HepG2 (cell line): ENCODE data around the gene TTC31. TPM values are rescaled to one million over a fixed set of nuclear protein-coding genes. Genes with fewer than 3 reads are reported as not detected.

ENCODE experiments used
- AKAP8 ChIP-seq: sonication (generic); formaldehyde crosslinking; IDR thresholded peaks from 2 replicates; pipeline ENCODE4 v1.5.1; 2020; ENCODE audit warnings: mild to moderate bottlenecking, missing genetic modification reagents
- DDIT3 ChIP-seq: sonication (generic); formaldehyde crosslinking; IDR thresholded peaks from 2 replicates; pipeline ENCODE4 v1.4.0; 2020; ENCODE audit warnings: mild to moderate bottlenecking, missing genetic modification reagents
- DNMT1 ChIP-seq: sonication (generic); formaldehyde crosslinking; IDR thresholded peaks from 2 replicates; pipeline ENCODE4 v1.5.1; 2020; ENCODE audit warnings: mild to moderate bottlenecking, missing genetic modification reagents
- EP300 ChIP-seq, 3 experiments: sonication (generic) in 1 of 3; formaldehyde crosslinking in 1 of 3; IDR thresholded peaks; 2 replicates each; pipeline versions ENCODE4 v1.5.1 to v1.6.1; 2011 to 2020; ENCODE audit warnings: low read depth in 2 of 3, low read length in 2 of 3, borderline replicate concordance in 1 of 3, improper control_type of control experiment in 1 of 3, mild to moderate bottlenecking in 1 of 3, missing genetic modification reagents in 1 of 3, moderate library complexity in 1 of 3
- JARID2 ChIP-seq: sonication (generic); formaldehyde crosslinking; IDR thresholded peaks from 2 replicates; pipeline ENCODE4 v1.8.1; 2023; ENCODE audit warnings: missing genetic modification reagents, inconsistent platforms; ENCODE audit not compliant: insufficient replicate concordance
- KMT2B ChIP-seq: IDR thresholded peaks from 2 replicates; pipeline ENCODE4 v1.6.1; 2016; ENCODE audit warnings: missing genetic modification reagents, missing compliant biosample characterization
- MTF1 ChIP-seq: sonication (generic); formaldehyde crosslinking; IDR thresholded peaks from 2 replicates; pipeline ENCODE4 v1.5.0; 2020; ENCODE audit warnings: missing genetic modification reagents
- MZF1 ChIP-seq: sonication (generic); formaldehyde crosslinking; IDR thresholded peaks from 2 replicates; pipeline ENCODE4 v1.8.1; 2023; ENCODE audit warnings: mild to moderate bottlenecking, missing genetic modification reagents, borderline replicate concordance
- RBAK ChIP-seq: sonication (generic); formaldehyde crosslinking; IDR thresholded peaks from 2 replicates; pipeline ENCODE4 v1.5.1; 2020; ENCODE audit warnings: mild to moderate bottlenecking, missing genetic modification reagents
- TEAD2 ChIP-seq: sonication (generic); formaldehyde crosslinking; IDR thresholded peaks from 2 replicates; pipeline ENCODE4 v1.9.0; 2021; ENCODE audit warnings: missing genetic modification reagents
- TRIM24 ChIP-seq: sonication (generic); formaldehyde crosslinking; IDR thresholded peaks from 2 replicates; pipeline ENCODE4 v1.8.0; 2022; ENCODE audit warnings: mild to moderate bottlenecking, missing genetic modification reagents
- ZNF101 ChIP-seq: sonication (generic); formaldehyde crosslinking; IDR thresholded peaks from 2 replicates; pipeline ENCODE4 v1.4.0; 2020; ENCODE audit warnings: mild to moderate bottlenecking, low read depth, missing genetic modification reagents, borderline replicate concordance
- ZNF343 ChIP-seq: sonication (generic); formaldehyde crosslinking; IDR thresholded peaks from 2 replicates; pipeline ENCODE4 v1.4.0; 2020; ENCODE audit warnings: mild to moderate bottlenecking, missing genetic modification reagents
- ZNF430 ChIP-seq: sonication (generic); formaldehyde crosslinking; IDR thresholded peaks from 2 replicates; pipeline ENCODE4 v1.9.0; 2021; ENCODE audit warnings: mild to moderate bottlenecking, missing genetic modification reagents
- ZNF496 ChIP-seq: sonication (generic); formaldehyde crosslinking; IDR thresholded peaks from 2 replicates; pipeline ENCODE4 v1.8.1; 2023; ENCODE audit warnings: mild to moderate bottlenecking, moderate library complexity, missing genetic modification reagents; ENCODE audit not compliant: insufficient replicate concordance
- ZNF510 ChIP-seq: sonication (generic); formaldehyde crosslinking; IDR thresholded peaks from 2 replicates; pipeline ENCODE4 v1.4.0; 2020; ENCODE audit warnings: low read depth, mild to moderate bottlenecking, missing genetic modification reagents
- ZNF530 ChIP-seq: sonication (generic); formaldehyde crosslinking; IDR thresholded peaks from 2 replicates; pipeline ENCODE4 v1.5.0; 2020; ENCODE audit warnings: low read depth, mild to moderate bottlenecking, missing genetic modification reagents
- ZNF563 ChIP-seq: sonication (generic); formaldehyde crosslinking; IDR thresholded peaks from 2 replicates; pipeline ENCODE4 v1.8.0; 2022; ENCODE audit warnings: mild to moderate bottlenecking, moderate library complexity, missing genetic modification reagents
- ZNF569 ChIP-seq: sonication (generic); formaldehyde crosslinking; IDR thresholded peaks from 2 replicates; pipeline ENCODE4 v1.5.0; 2020; ENCODE audit warnings: mild to moderate bottlenecking, missing genetic modification reagents, moderate library complexity, borderline replicate concordance
- ZNF703 ChIP-seq: sonication (generic); formaldehyde crosslinking; IDR thresholded peaks from 2 replicates; pipeline ENCODE4 v1.5.1; 2020; ENCODE audit warnings: missing genetic modification reagents, mild to moderate bottlenecking, moderate library complexity, borderline replicate concordance
- ZNF747 ChIP-seq: sonication (generic); formaldehyde crosslinking; IDR thresholded peaks from 2 replicates; pipeline ENCODE4 v1.8.1; 2023; ENCODE audit warnings: missing genetic modification reagents, mild to moderate bottlenecking, borderline replicate concordance
- ZNF891 ChIP-seq: sonication (generic); formaldehyde crosslinking; IDR thresholded peaks from 2 replicates; pipeline ENCODE4 v1.5.0; 2020; ENCODE audit warnings: mild to moderate bottlenecking, missing genetic modification reagents
- polyA plus RNA-seq, 8 experiments: library from polyadenylated mRNA; depleted of rRNA in 3 of 8; stranded (reverse) in 7 of 8; unstranded in 1 of 8; fragments of >200 nt; fragmentation: Illumina TruSeq in 4 of 8; extraction: Trizol in 4 of 8; gene quantifications; 2 replicates each; pipeline versions ENCODE4 v1.2.1 to v1.2.3, GENCODE V29; 2011 to 2016; ENCODE audit warnings: low read depth in 4 of 8, missing spikeins in 1 of 8, mixed read lengths in 1 of 8; ENCODE audit not compliant: insufficient read depth in 1 of 8
- total RNA-seq, 5 experiments: library from RNA; depleted of rRNA; stranded (reverse); fragments of >200 nt; fragmentation: Illumina TruSeq; extraction: Trizol; gene quantifications; 2 replicates each; pipeline ENCODE4 v1.2.3, GENCODE V29; 2016; ENCODE audit warnings: low read depth in 1 of 5
- TF ChIP-seq, protein P1 (sequence below): sonication (generic); formaldehyde crosslinking; IDR thresholded peaks from 2 replicates; pipeline ENCODE4 v1.5.0; 2020; ENCODE audit warnings: missing genetic modification reagents
- TF ChIP-seq, protein P2 (sequence below): conservative IDR thresholded peaks from 2 replicates; pipeline ENCODE4 v1.6.1; 2018; ENCODE audit warnings: missing genetic modification reagents

Gene TTC31
- total and polyA plus RNA-seq, 2 of the 13 experiments (the other 11 are each of a cell fraction or from before 2014, with no cell fraction given) = 28.3 to 39.5 TPM

- TF ChIP-seq, protein P1, sequence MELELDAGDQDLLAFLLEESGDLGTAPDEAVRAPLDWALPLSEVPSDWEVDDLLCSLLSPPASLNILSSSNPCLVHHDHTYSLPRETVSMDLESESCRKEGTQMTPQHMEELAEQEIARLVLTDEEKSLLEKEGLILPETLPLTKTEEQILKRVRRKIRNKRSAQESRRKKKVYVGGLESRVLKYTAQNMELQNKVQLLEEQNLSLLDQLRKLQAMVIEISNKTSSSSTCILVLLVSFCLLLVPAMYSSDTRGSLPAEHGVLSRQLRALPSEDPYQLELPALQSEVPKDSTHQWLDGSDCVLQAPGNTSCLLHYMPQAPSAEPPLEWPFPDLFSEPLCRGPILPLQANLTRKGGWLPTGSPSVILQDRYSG (CRISPR knock-in tag) = 0 out of 2 replicates have a peak, but pooled peaks have one; percentile 15
- TF ChIP-seq ZNF747 (no peak; the same call in 1 of the 2 replicates), AKAP8 (CRISPR knock-in tag) (peak; percentile 48; the same call in 1 of the 2 replicates), EP300 (IDR thresholded peaks at IDR 0.05; ENCODE audit: low read depth in 2 of 2, low read length in 2 of 2) (0 out of 4 replicates have a peak, but pooled peaks of 1 of the 2 experiments have one; percentile 31), EP300 (CRISPR knock-in tag; IDR thresholded peaks at IDR 0.05; ENCODE audit: borderline replicate concordance) (0 out of 2 replicates have a peak, but pooled peaks have one; percentile 30), TEAD2 (CRISPR knock-in tag) (no peak), ZNF496 (no peak), DDIT3 (CRISPR knock-in tag) (no peak), ZNF510 (CRISPR knock-in tag) (peak; percentile 64; the same call in 1 of the 2 replicates), ZNF101 (CRISPR knock-in tag) (no peak), ZNF563 (peak; percentile 80), DNMT1 (peak; percentile 56; the same call in 1 of the 2 replicates), ZNF703 (CRISPR knock-in tag) (peak; percentile 62; the same call in 1 of the 2 replicates), MZF1 (CRISPR knock-in tag) (no peak), JARID2 (CRISPR knock-in tag) (no peak), KMT2B (peak; percentile 88), MTF1 (CRISPR knock-in tag) (no peak), TRIM24 (CRISPR knock-in tag) (peak; percentile 25; the same call in 1 of the 2 replicates), RBAK (CRISPR knock-in tag) (no peak), ZNF343 (CRISPR knock-in tag) (no peak; the same call in 1 of the 2 replicates), ZNF430 (CRISPR knock-in tag) (peak; percentile 92), ZNF891 (CRISPR knock-in tag) (peak; percentile 91), ZNF530 (CRISPR knock-in tag) (no peak), ZNF569 (CRISPR knock-in tag) (0 out of 2 replicates have a peak, but pooled peaks have one; percentile 61)
- TF ChIP-seq, protein P2, sequence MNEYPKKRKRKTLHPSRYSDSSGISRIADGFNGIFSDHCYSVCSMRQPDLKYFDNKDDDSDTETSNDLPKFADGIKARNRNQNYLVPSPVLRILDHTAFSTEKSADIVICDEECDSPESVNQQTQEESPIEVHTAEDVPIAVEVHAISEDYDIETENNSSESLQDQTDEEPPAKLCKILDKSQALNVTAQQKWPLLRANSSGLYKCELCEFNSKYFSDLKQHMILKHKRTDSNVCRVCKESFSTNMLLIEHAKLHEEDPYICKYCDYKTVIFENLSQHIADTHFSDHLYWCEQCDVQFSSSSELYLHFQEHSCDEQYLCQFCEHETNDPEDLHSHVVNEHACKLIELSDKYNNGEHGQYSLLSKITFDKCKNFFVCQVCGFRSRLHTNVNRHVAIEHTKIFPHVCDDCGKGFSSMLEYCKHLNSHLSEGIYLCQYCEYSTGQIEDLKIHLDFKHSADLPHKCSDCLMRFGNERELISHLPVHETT (CRISPR knock-in tag) = peak; percentile 48; the same call in 1 of the 2 replicates
Measured at GRCh38 chr2:74482801-74483674, at the start of gene TTC31, which contains the start of gene CCDC142 (continued).
